ENCODE data around the gene BHLHE23. TPM values are rescaled to one million over a fixed set of nuclear protein-coding genes. Genes with fewer than 3 reads are reported as not detected.

Gene BHLHE23
- total RNA-seq, 1 donor, result not detected

GRCh38 chr20:62990306-62990825 is 16.4 kb downstream of the BHLHE23 start:
- TF ChIP-seq CTCF (IDR thresholded peaks at IDR 0.05; ENCODE audit: insufficient read depth, low read depth, low read length), result no peak
- no peak overlapping the region for H3K4me3 ChIP-seq (ENCODE audit: low read depth, low read length)
- DNase-seq (ENCODE audit: low read depth), result no peak

- H3K4me3 ChIP-seq (ENCODE audit: low read depth, low read length), result no peak overlapping the region
- no peak for TF ChIP-seq CTCF (IDR thresholded peaks at IDR 0.05; ENCODE audit: insufficient read depth, low read depth, low read length)
- peak; percentile 12 for DNase-seq (ENCODE audit: low read depth)
These were observed 17.6 kb downstream of the BHLHE23 start for GRCh38 chr20:62989201-62989601.

GRCh38 chr20:62987114-62987513 is 19.6 kb downstream of the BHLHE23 start:
- no peak overlapping the region for H3K4me3 ChIP-seq (ENCODE audit: low read depth, low read length)
- TF ChIP-seq CTCF (IDR thresholded peaks at IDR 0.05; ENCODE audit: insufficient read depth, low read depth, low read length), result no peak
- DNase-seq (ENCODE audit: low read depth), result no peak

GRCh38 chr20:62986257-62986800 is 20.4 kb downstream of the BHLHE23 start:
- no peak for DNase-seq (ENCODE audit: low read depth)
- H3K4me3 ChIP-seq (ENCODE audit: low read depth, low read length), result no peak overlapping the region
- TF ChIP-seq CTCF (IDR thresholded peaks at IDR 0.05; ENCODE audit: insufficient read depth, low read depth, low read length), result no peak

- DNase-seq (ENCODE audit: low read depth), result no peak
- TF ChIP-seq CTCF (IDR thresholded peaks at IDR 0.05; ENCODE audit: insufficient read depth, low read depth, low read length), result no peak
- no peak overlapping the region for H3K4me3 ChIP-seq (ENCODE audit: low read depth, low read length)
These were observed 21.4 kb downstream of the BHLHE23 start for GRCh38 chr20:62985444-62985778.

- no peak for TF ChIP-seq CTCF (IDR thresholded peaks at IDR 0.05; ENCODE audit: insufficient read depth, low read depth, low read length)
- no peak overlapping the region for H3K4me3 ChIP-seq (ENCODE audit: low read depth, low read length)
- DNase-seq (ENCODE audit: low read depth), result no peak
These were observed 21.9 kb downstream of the BHLHE23 start for GRCh38 chr20:62984666-62985443.

All from fibroblast of villous mesenchyme (primary cell).